NCI-H2227 (cell line): ENCODE measurements around the gene GPC5.
"Not testable (repeated sequence)": the region's sequence is repeated elsewhere in the genome, so short reads cannot be mapped to it uniquely, and the experiment has no call there.

Source experiments
- DNase-seq: peaks from one replicate; lab custom pipeline; 2025; ENCODE audit not compliant: unreplicated experiment; lab: John Stamatoyannopoulos, UW

GPC5 gene

DNA sequence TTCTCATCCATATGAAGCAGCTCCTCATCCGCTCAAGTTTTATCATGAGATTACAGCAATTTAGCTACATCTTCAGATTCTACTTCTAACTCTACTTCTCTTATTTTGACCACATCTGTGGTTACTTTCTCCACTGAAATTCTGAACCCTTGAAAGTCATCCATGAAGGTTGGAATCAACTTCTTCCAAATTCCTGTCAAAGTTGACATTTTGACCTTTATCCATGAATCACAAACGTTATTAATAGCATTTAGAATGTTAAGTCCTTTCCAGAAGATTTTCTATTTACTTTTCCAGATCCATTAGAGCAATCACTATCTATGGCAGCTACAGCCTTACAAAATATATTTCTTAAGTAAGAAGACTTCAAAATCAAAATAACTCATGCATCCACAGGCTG, 1406.5 kb downstream of the GPC5 start:
- no peak for DNase-seq

GRCh38 chr13:92805766-92806165, 1407.3 kb downstream of the GPC5 start:
- no peak for DNase-seq

DNA sequence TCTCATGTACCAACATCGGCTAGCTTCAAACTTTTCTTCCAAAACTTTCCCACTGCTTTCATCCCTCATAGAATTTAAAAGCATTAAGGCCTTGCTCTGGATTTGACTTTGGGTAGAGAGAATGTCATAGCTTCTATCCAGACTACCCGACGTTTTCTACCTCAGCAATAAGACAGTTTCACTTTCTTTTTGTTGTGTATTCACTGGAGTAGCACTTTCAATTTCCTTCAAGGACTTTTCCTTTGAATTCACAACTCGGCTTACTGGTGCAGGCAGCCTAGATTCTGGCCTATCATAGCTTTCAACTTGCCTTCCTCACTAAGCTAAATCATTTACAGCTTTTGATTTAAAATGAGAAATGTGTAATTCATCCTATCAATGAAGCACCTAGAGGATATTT, 1407.8 kb downstream of the GPC5 start:
- no peak for DNase-seq

- no peak for DNase-seq
These were observed 1408.9 kb downstream of the GPC5 start for GRCh38 chr13:92807353-92807752.

DNA sequence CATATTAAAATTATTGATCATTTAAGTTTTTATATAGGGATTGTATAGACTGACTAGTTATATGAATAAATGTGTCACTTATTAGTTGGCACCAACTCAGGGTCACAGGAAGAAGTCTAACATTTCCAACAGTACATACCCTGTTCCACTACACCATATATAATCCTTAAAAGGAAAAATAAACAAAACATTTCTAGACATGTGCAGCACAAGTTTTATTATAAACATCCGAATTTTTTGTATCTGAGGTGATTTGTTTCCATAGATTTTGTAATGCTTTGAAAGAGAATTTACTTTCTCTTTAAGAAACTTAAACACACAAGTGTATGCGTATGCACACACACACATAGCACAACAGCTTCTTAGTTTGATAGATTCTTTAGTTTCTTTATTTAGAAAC, 1409.5 kb downstream of the GPC5 start:
- DNase-seq = no peak

DNA sequence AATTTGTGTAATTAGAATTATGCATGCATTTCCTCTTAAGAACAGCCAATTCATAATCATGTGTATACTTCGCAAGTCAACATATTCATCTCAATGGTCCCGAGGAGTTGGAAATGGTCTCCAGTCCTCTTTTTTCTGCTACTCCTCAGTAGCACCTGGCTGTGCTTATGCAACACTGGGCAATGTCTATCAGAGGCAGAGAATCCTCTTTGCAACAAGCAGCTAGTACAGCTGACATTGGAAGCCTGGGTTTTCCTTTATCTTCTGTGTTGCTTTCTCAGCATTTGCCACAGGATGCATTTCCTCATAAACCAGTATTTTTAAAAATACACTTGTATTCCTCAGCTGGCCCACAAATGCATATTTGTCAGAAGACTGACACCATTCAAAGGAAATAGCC, 1422.9 kb downstream of the GPC5 start:
- DNase-seq = no peak

GRCh38 chr13:92823059-92823458, 1424.6 kb downstream of the GPC5 start:
- DNase-seq = no peak

- no peak for DNase-seq
These were observed 1427.6 kb downstream of the GPC5 start for GRCh38 chr13:92825938-92826596.

DNA sequence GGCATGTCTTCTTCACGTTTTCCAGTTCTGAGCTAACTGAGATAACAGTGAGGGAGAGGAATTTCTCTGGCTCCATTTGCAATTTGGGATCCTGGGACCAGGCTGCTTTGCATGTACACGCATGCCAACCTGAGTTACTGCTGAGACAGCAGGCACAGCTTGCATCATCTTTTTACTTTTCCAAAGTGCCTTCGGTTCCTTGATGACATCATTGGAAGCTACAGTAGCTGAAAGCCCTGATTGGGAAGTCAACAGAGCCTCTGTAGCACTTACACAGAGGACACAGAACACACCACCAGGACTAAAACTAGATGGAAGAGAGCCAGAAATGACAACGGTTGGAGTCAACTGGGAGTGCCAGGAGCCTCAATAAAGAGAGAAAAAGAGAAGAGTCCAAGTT, 1429.1 kb downstream of the GPC5 start:
- DNase-seq = no peak

DNA sequence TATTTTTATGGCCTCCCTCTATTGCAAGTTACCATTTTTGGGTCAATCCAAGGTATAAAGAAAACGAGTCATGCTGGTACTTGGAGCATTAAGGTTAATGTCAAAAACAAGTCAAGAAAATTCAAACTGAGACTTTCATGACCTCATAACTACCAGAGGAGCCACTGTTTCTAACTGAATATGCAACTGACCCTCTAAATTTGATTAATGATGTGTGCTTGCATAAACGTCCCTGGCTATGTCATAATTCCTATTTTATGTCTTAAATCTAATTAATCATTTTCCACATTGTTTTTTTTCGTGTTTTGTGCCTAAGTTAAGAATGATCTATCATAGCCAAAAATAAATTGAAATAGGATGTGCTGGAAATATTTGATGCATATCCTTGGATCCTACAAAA, 1431.5 kb downstream of the GPC5 start:
- DNase-seq = no peak

GRCh38 chr13:92830821-92831220, 1432.4 kb downstream of the GPC5 start:
- DNase-seq = no peak

GRCh38 chr13:92833071-92833470, 1434.7 kb downstream of the GPC5 start:
- DNase-seq = no peak

GRCh38 chr13:92836171-92836570, 1437.8 kb downstream of the GPC5 start:
- no peak for DNase-seq

DNA sequence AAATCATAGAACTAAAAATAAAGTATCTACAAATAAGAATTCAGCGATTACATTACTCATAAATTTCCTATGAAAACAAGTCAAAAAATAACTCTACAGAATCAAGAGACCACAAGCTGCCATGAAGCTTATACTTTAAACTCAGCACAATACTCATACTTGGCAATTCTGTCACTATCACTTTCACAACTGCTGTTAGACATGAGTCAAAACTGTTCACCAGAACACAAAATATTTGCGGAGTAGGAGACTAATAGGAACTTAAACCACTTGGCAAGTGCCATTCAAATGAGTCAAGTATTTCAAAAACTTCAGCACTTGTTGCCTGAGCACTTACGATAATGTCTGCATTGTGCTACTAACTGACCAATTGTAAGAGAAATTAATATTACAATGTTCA, 1440.4 kb downstream of the GPC5 start:
- no peak for DNase-seq

- no peak for DNase-seq
These were observed 1443.7 kb downstream of the GPC5 start for GRCh38 chr13:92842145-92842544.

GRCh38 chr13:92843549-92843948, 1445.1 kb downstream of the GPC5 start:
- no peak for DNase-seq

DNA sequence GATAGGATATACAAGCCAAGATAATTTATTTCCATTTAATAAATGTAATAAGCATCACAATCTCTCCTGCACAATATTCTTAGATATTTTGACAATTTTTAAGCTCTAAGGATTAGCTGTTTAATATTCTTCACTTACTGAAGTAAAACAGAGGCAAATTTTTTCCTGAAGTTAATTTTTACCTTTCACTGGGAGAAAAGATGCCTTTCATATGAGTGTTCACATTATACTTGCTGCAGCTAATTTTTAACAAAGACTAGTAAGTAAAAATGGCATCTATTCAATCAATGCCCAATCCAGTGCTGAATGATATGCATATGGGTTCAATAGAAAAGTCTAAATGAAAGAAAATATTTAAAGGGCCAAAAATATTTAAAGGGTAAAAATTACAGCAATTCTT, 1451.0 kb downstream of the GPC5 start:
- DNase-seq = no peak

- no peak for DNase-seq
These were observed 1466.3 kb downstream of the GPC5 start for GRCh38 chr13:92864584-92865284.

DNA sequence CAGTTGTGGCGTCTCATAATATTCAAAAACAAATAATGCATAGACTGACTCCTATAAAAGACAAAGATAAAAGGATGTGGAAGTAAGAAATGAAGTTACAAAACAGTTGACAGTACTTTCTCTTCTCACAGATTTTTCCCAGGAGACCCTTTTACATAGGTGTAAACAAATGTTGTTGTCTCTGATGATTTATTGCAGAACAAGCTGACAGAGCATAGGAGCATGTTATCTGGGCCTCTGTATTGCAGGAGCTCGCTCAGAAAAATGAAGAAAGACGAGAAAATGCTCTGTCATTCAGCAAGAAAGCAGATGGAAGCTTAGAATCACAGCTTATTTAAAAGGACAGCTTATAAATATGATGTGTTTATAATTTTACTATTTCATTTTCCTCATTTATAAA, 1474.6 kb downstream of the GPC5 start:
- no peak for DNase-seq

DNA sequence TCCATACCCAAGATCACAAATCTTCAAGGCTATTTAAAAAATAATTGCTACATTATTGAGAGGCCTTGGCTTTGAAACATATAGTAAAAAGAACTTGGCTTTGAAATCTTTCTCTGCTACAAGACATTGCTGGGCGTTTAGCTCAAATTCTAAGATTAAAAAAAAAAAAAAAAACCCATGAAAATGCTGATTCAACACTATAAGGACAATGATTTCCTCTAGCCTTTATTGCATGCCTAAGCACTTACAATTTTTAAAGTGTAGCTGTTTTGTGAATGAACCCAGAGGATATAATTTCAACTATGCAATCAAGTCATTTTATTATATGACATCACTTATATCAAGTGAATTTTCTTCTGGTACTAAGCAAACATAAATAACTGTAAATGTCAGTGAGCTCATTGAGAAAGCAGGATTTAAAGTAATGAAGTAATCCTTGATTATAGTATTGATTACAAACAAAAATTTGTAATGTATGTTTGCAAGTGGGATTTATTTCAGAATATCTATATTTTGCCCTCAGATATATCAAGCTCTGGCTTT, 1488.2 kb downstream of the GPC5 start:
- DNase-seq = no peak

DNA sequence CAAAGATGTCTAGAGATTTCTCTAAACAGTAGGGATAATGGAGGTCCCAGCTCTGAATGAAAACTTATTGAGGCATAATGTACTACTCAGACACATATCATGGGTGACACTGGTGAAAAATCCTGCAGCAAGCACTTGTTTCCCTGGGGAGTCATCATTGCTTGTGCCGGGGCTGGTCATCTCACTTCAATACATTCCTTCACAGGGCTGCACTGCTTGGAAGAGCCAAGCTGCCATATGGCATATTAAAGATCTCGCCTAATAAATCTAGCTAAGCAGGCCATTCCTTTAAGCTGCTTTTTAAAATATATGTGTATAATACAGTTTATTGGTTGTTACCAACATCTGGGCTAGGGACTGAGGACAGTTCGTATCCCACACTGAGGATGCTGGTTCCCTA, 1496.0 kb downstream of the GPC5 start:
- no peak for DNase-seq

DNA sequence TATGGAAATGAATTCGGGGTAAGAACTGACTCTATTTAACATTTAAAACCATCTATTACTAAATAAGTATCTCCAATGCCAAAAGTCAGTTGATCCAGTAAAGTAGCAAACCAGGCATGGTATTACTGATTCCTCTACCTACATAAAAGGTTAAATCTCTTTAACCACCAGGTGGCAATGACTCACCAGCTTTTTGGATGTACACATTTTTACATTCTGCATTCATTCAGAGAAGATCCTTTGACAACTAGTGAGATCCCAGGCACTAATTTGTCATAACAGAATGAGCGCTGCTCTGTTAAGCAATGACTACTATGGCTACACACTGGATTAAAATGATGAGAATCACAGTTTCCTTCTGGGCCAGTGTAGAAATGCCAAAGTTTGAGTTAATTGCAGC, 1498.4 kb downstream of the GPC5 start:
- DNase-seq = peak; percentile 19

GRCh38 chr13:92898946-92899345, 1500.5 kb downstream of the GPC5 start:
- not testable (repeated sequence) for DNase-seq
